GM12878 (cell line): ENCODE results near the gene POMP. TPM values are rescaled to one million over a fixed set of nuclear protein-coding genes. Genes with fewer than 3 reads are reported as not detected.

Experiments
- ATAC-seq: fragments of 200-7000 bp; cut with Tn5 transposase; 3 replicates; pipeline ENCODE4 v1.9.1; 2020; ENCODE audit warnings: mild to moderate bottlenecking, moderate library complexity
- BruUV-seq: library from RNA; stranded (reverse); fragments of 400-500 nt; replicated peaks from 2 replicates; lab custom pipeline; 2021; lab: Mats Ljungman, UMichigan
- CTCF ChIA-PET: fragments of 300-600 bp; sonication (Branson Sonifier 250); formaldehyde crosslinking; extraction: SDS; loops from one replicate; lab custom pipeline; 2021; ENCODE audit warnings: inconsistent platforms; lab: Yijun Ruan, JAX
- POLR2A ChIA-PET: fragments of 350-600 bp; formaldehyde crosslinking; extraction: SDS; loops from one replicate; lab custom pipeline; 2021; ENCODE audit warnings: inconsistent platforms; lab: Charles Lee
- RAD21 ChIA-PET: fragments of 300-600 bp; sonication (Branson Sonifier 250); formaldehyde crosslinking; loops from one replicate; lab custom pipeline; 2023; ENCODE audit warnings: antibody characterized with exemption; ENCODE audit not compliant: unreplicated experiment; lab: Charles Lee
- SMC1A ChIA-PET: fragments of 300-600 bp; sonication (Branson Sonifier 250); formaldehyde crosslinking; loops from one replicate; lab custom pipeline; 2023; ENCODE audit not compliant: unreplicated experiment, uncharacterized antibody; lab: Charles Lee
- DNase-seq: peaks from one replicate; pipeline ENCODE4 v3.0.0-alpha.2; 2011; ENCODE audit warnings: low read depth, low spot score
- FAIRE-seq: peaks from 3 replicates; lab custom pipeline; 2011; peaks lifted over from hg19 to GRCh38; lab: Jason Lieb, UNC
- H2AFZ ChIP-seq: 2 replicates; pipeline ENCODE4 v1.6.0; 2011; ENCODE audit warnings: low read depth, low read length, control low read depth; ENCODE audit not compliant: control insufficient read depth
- H3K27ac ChIP-seq: 2 replicates; pipeline ENCODE4 v1.5.1; 2011; ENCODE audit warnings: control low read depth; ENCODE audit not compliant: control insufficient read depth, insufficient read depth
- H3K27me3 ChIP-seq, 2 experiments: replicated peaks in 1 of 2; 2 replicates each; pipeline versions ENCODE4 v1.6.0 to v1.6.1; 2011; ENCODE audit warnings: low read length in 1 of 2; ENCODE audit not compliant: control insufficient read depth in 2 of 2, insufficient read depth in 2 of 2
- H3K36me3 ChIP-seq, 2 experiments: 2 replicates each; pipeline ENCODE4 v1.5.1; 2011; ENCODE audit warnings: low read length in 1 of 2; ENCODE audit not compliant: control insufficient read depth in 2 of 2, insufficient read depth in 2 of 2
- H3K4me1 ChIP-seq: 2 replicates; pipeline ENCODE4 v1.6.1; 2011; ENCODE audit warnings: mild to moderate bottlenecking, low read length, moderate library complexity, mixed read lengths; ENCODE audit not compliant: control insufficient read depth, insufficient read depth
- H3K4me2 ChIP-seq: 2 replicates; pipeline ENCODE4 v1.6.0; 2011; ENCODE audit warnings: control low read depth; ENCODE audit not compliant: control insufficient read depth, insufficient read depth
- H3K4me3 ChIP-seq: fragments of 200-600 bp; sonication (generic); 2 replicates; pipeline ENCODE4 v1.5.1; 2016
- H3K79me2 ChIP-seq: 2 replicates; pipeline ENCODE4 v1.6.0; 2011; ENCODE audit warnings: low read length; ENCODE audit not compliant: control insufficient read depth, insufficient read depth
- H3K9ac ChIP-seq: 2 replicates; pipeline ENCODE4 v1.8.0; 2011; ENCODE audit warnings: low read length, control low read depth, mixed read lengths; ENCODE audit not compliant: control insufficient read depth, insufficient read depth
- H3K9me3 ChIP-seq: replicated peaks from 3 replicates; pipeline ENCODE4 v1.5.1; 2011; ENCODE audit warnings: mild to moderate bottlenecking, low read length; ENCODE audit not compliant: control insufficient read depth, insufficient read depth
- H4K20me1 ChIP-seq: 2 replicates; pipeline ENCODE4 v1.6.0; 2011; ENCODE audit not compliant: control insufficient read depth, insufficient read depth
- ATF7 ChIP-seq: fragments of 450-650 bp; IDR thresholded peaks from 2 replicates; pipeline ENCODE4 v1.6.1; 2016; ENCODE audit warnings: low read depth, mild to moderate bottlenecking
- BCL11A ChIP-seq: IDR thresholded peaks from 2 replicates; pipeline ENCODE4 v1.6.1; 2011; ENCODE audit warnings: low read depth, low read length
- E4F1 ChIP-seq: fragments of 450-650 bp; IDR thresholded peaks from 2 replicates; pipeline ENCODE4 v1.6.1; 2018; ENCODE audit warnings: borderline replicate concordance, mild to moderate bottlenecking; ENCODE audit not compliant: partially characterized antibody
- EP300 ChIP-seq, 2 experiments: fragments of 150-350 bp in 1 of 2; IDR thresholded peaks; 2 replicates each; pipeline ENCODE4 v1.6.1; 2011 to 2012; ENCODE audit warnings: low read depth in 2 of 2, low read length in 2 of 2, borderline replicate concordance in 1 of 2, improper control_type of control experiment in 1 of 2, inconsistent platforms in 1 of 2; ENCODE audit not compliant: control insufficient read depth in 1 of 2
- ETV6 ChIP-seq, 2 experiments: fragments of 450-650 bp in 1 of 2; IDR thresholded peaks in 1 of 2; conservative IDR thresholded peaks in 1 of 2; 2 replicates each; pipeline ENCODE4 v1.6.1; 2014; ENCODE audit warnings: antibody characterized with exemption in 1 of 2, borderline replicate concordance in 1 of 2, low read depth in 1 of 2, mild to moderate bottlenecking in 1 of 2, moderate library complexity in 1 of 2
- IRF4 ChIP-seq: IDR thresholded peaks from 2 replicates; pipeline ENCODE4 v1.6.1; 2011; ENCODE audit warnings: low read depth, low read length
- NR2C2 ChIP-seq: IDR thresholded peaks from 2 replicates; pipeline ENCODE4 v1.6.1; 2011; ENCODE audit warnings: borderline replicate concordance, low read depth; ENCODE audit not compliant: control insufficient read depth, insufficient read length
- PAX8 ChIP-seq: fragments of 450-650 bp; IDR thresholded peaks from 2 replicates; pipeline ENCODE4 v1.6.1; 2017; ENCODE audit warnings: mild to moderate bottlenecking, moderate library complexity
- RAD51 ChIP-seq: fragments of 450-650 bp; IDR thresholded peaks from 2 replicates; pipeline ENCODE4 v1.6.1; 2016; ENCODE audit warnings: moderate library complexity, mild to moderate bottlenecking, inconsistent platforms
- RB1 ChIP-seq: fragments of 450-650 bp; formaldehyde crosslinking; IDR thresholded peaks from 2 replicates; pipeline ENCODE4 v1.6.1; 2017; ENCODE audit warnings: mild to moderate bottlenecking, borderline replicate concordance
- SMAD1 ChIP-seq: fragments of 450-650 bp; IDR thresholded peaks from 2 replicates; pipeline ENCODE4 v1.6.1; 2018; ENCODE audit warnings: mild to moderate bottlenecking, low read depth; ENCODE audit not compliant: partially characterized antibody
- SMC3 ChIP-seq: IDR thresholded peaks from 2 replicates; pipeline ENCODE4 v1.6.1; 2011; ENCODE audit warnings: low read length, improper control_type of control experiment, borderline replicate concordance
- SUZ12 ChIP-seq: fragments of 200-600 bp; sonication (generic); IDR thresholded peaks from one replicate; pipeline ENCODE4 v1.6.1; 2018; ENCODE audit warnings: antibody characterized with exemption, mild to moderate bottlenecking; ENCODE audit not compliant: unreplicated experiment
- USF2 ChIP-seq: IDR thresholded peaks from 2 replicates; pipeline ENCODE4 v1.6.1; 2011; ENCODE audit warnings: low read depth, low read length, improper control_type of control experiment, borderline replicate concordance
- ZNF274 ChIP-seq: IDR thresholded peaks from one replicate; pipeline ENCODE4 v1.8.0; 2011; ENCODE audit not compliant: insufficient read length, insufficient read depth
- ZSCAN29 ChIP-seq: fragments of 450-650 bp; IDR thresholded peaks from 2 replicates; pipeline ENCODE4 v1.6.1; 2017; ENCODE audit warnings: mild to moderate bottlenecking, moderate library complexity
- ZZZ3 ChIP-seq: IDR thresholded peaks from 2 replicates; pipeline ENCODE4 v1.6.1; 2011; ENCODE audit warnings: low read depth; ENCODE audit not compliant: control insufficient read depth, insufficient read length
- WGBS: methylation state at CpG from one replicate; pipeline ENCODE4 v1.1.6; 2016; ENCODE audit warnings: low lambda C conversion rate; ENCODE audit not compliant: insufficient replicate concordance, insufficient coverage; ENCODE audit errors: missing lambda C conversion rate; 5-methylcytosine and 5-hydroxymethylcytosine counted together
- in situ Hi-C: fragments of 300-500 bp; cut with MboI; formaldehyde crosslinking; loops from 9 replicates; pipeline ENCODE4 v1.14.3; 2018; ENCODE audit warnings: mixed read lengths
- intact Hi-C: fragments of 100-400 bp; cut with micrococcal nuclease; formaldehyde crosslinking; loops from one replicate; pipeline ENCODE4 v1.14.2; 2022; ENCODE audit not compliant: unreplicated experiment
- polyA plus RNA-seq, 11 experiments: library from polyadenylated mRNA; depleted of rRNA in 4 of 11; unstranded in 6 of 11; stranded (reverse) in 5 of 11; fragments of >200 nt; fragmentation: Nextera tagmentation in 4 of 11; fragmentation: Illumina TruSeq in 1 of 11; extraction: Ambion mirVana in 4 of 11; extraction: Trizol in 1 of 11; gene quantifications; 1 replicate in 1 of 11; 2 replicates in 10 of 11; pipeline versions ENCODE4 v1.2.1 to v1.2.3, GENCODE V29; 2011 to 2016; ENCODE audit warnings: inconsistent platforms in 2 of 11, missing spikeins in 2 of 11, low read depth in 1 of 11
- total RNA-seq, 4 experiments: library from RNA; depleted of rRNA in 3 of 4; stranded (reverse); fragments of >200 nt in 3 of 4; fragmentation: Illumina TruSeq in 1 of 4; extraction: Trizol in 1 of 4; gene quantifications; 2 replicates each; pipeline versions ENCODE4 v1.2.1 to v1.2.3, GENCODE V29; 2013 to 2021
- TF ChIP-seq, protein P1 (sequence below): fragments of 450-650 bp; conservative IDR thresholded peaks from 2 replicates; pipeline ENCODE4 v1.6.1; 2017; ENCODE audit warnings: mild to moderate bottlenecking, moderate library complexity

POMP gene
- total and polyA plus RNA-seq, 10 of the 15 experiments (the other 5 are each of a cell fraction or from before 2014, with no cell fraction given), result 90.4 to 668 (median 144) TPM

DNA sequence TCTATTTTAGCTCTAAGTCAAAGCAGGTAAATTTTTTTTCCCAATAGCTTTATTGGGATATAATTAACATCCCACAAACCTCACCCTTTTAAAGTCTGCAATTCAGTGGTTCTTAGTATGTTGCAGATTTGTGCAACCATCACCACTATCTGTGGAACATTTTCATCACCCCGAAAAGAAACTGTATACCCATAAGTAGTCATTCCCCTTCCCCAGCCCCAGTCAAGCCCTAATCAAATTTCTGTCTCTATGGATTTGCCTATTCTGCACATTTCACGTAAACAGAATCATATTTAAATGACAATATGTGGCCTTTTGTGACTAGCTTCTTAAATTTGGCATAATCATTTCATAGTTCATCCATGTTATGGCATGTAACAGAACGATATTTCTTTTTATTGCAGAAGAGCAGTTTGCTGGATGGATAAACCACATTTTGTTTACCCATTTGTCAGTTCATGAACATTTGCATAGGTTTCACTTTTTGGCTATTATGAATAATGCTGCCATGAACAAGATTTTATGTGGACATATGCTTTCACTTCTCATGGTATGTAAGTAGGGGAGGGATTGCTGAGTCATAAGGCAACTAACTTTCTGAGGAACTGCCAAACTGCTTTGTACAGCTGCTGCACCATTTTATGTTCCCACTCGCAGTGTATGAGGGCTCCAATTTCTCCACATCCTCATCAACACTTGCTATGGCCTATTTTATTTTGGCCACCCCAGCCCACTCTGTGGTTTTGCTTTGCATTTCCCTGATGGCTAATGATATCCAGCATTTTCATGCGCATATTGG, 48.9 kb downstream of the POMP start:
- DNase-seq (peak; percentile 94), FAIRE-seq (peak; percentile 95), ATAC-seq (peak; percentile 100)
- ChIA-PET SMC1A (interaction anchor here (1.3 kb wide), 3 partner anchors 8 to 68 kb away, joined by 3 read pairs; no protein-coding TSS in a partner anchor), POLR2A (no interaction called here), CTCF (no interaction called here), RAD21 (no interaction called here)
- in situ Hi-C loops, result no loop called here
- peaks cover 9% of the 10 kb centered on the region; the same call in 1 of the 2 replicates for H3K4me1 ChIP-seq
- intact Hi-C loops, result loop anchor here (5.0 kb wide), 1 partner anchor 441 kb away; no protein-coding TSS in a partner anchor
- H3K27me3 ChIP-seq, result no peaks in the 10 kb centered on the region
- peak overlapping the region; percentile 49 for H3K4me3 ChIP-seq
- H2AFZ ChIP-seq, result no peak overlapping the region; the same call in 1 of the 2 replicates
- no peaks in the 10 kb centered on the region for H3K9me3 ChIP-seq
- H3K27ac ChIP-seq, result peak overlapping the region; percentile 51
- BruUV-seq, result no TSS peak
- H4K20me1 ChIP-seq, result no peaks in the 10 kb centered on the region
- no peak overlapping the region for H3K9ac ChIP-seq
- H3K79me2 ChIP-seq, result no peaks in the 10 kb centered on the region
- peak overlapping the region; percentile 45 for H3K4me2 ChIP-seq
- WGBS, result 7% methylated on average over 5 of the region's 5 CpGs
- no peaks in the 10 kb centered on the region; a peak in 1 of 4 replicates for H3K36me3 ChIP-seq
- no peak for TF ChIP-seq NR2C2
- no peak for TF ChIP-seq PAX8
- TF ChIP-seq USF2, result no peak
- peak; percentile 91 to 93 for TF ChIP-seq EP300 (IDR thresholded peaks at IDR 0.05; ENCODE audit: borderline replicate concordance in 1 of 2, control insufficient read depth in 1 of 2, low read depth in 2 of 2, low read length in 2 of 2)
- TF ChIP-seq RAD51, result peak; percentile 24; the same call in 1 of the 2 replicates
- TF ChIP-seq, protein P1, sequence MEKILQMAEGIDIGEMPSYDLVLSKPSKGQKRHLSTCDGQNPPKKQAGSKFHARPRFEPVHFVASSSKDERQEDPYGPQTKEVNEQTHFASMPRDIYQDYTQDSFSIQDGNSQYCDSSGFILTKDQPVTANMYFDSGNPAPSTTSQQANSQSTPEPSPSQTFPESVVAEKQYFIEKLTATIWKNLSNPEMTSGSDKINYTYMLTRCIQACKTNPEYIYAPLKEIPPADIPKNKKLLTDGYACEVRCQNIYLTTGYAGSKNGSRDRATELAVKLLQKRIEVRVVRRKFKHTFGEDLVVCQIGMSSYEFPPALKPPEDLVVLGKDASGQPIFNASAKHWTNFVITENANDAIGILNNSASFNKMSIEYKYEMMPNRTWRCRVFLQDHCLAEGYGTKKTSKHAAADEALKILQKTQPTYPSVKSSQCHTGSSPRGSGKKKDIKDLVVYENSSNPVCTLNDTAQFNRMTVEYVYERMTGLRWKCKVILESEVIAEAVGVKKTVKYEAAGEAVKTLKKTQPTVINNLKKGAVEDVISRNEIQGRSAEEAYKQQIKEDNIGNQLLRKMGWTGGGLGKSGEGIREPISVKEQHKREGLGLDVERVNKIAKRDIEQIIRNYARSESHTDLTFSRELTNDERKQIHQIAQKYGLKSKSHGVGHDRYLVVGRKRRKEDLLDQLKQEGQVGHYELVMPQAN, result no peak
- TF ChIP-seq ATF7, result peak; percentile 89
- no peak for TF ChIP-seq ZZZ3
- TF ChIP-seq ETV6 (conservative IDR thresholded peaks at IDR 0.05 in 1 of 2, IDR thresholded peaks at IDR 0.05 in 1 of 2; ENCODE audit: borderline replicate concordance in 1 of 2, low read depth in 1 of 2), result peak in 1 of 2 experiments; percentile 87; a peak in 2 of 4 replicates
- TF ChIP-seq BCL11A, result peak; percentile 87
- TF ChIP-seq SMAD1, result no peak
- peak; percentile 99 for TF ChIP-seq IRF4
- TF ChIP-seq ZNF274, result no peak
- TF ChIP-seq SMC3, result peak; percentile 11; the same call in 1 of the 2 replicates
- no peak for TF ChIP-seq RB1
- no peak for TF ChIP-seq ZSCAN29
- no peak for TF ChIP-seq SUZ12
- TF ChIP-seq E4F1, result no peak
